Measurements from ENCODE around the gene GLI1. TPM values are rescaled to one million over a fixed set of nuclear protein-coding genes. Genes with fewer than 3 reads are reported as not detected.
A peak's percentile ranks its signal among the peaks of the same experiment; 100 is the strongest.
"Not testable (repeated sequence)": the region's sequence is repeated elsewhere in the genome, so short reads cannot be mapped to it uniquely, and the experiment has no call there.

Gene GLI1
- total RNA-seq, 1 donor from 2014 or later = 6.8 TPM

DNA sequence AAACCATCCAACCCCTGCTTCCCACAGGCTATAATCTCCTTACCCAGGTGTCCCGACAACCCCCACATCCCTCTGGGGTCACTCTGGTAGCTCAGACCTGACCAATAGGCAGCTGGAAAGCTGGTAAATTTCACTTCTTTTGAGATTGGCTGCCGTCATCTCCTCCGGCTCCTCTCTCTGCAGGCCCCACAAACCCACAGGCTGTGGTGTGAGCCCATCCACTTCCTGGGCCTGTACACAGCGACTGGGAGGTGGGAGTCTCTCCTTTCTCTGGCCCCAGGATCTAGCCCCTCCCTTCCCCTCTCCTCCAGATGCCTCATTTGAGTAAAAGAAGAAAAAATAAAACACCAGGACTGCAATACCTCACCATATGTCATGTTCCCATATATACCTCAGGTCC is 24.3 kb upstream of the GLI1 start:
- DNase-seq (ENCODE audit: low spot score) = peak; percentile 28
- Mint-ChIP-seq H3K36me3 (ENCODE audit: low read depth) (no peaks in the 10 kb centered on the region), H3K27ac (ENCODE audit: unreplicated experiment) (no peak overlapping the region), H3K27me3 (ENCODE audit: low read depth) (no peaks in the 10 kb centered on the region), H3K4me3 (ENCODE audit: unreplicated experiment) (no peak overlapping the region), H3K4me1 (ENCODE audit: low read depth) (peaks cover 10% of the 10 kb centered on the region), H3K9me3 (ENCODE audit: low read depth) (no peaks in the 10 kb centered on the region)
- TF ChIP-seq, protein P1, sequence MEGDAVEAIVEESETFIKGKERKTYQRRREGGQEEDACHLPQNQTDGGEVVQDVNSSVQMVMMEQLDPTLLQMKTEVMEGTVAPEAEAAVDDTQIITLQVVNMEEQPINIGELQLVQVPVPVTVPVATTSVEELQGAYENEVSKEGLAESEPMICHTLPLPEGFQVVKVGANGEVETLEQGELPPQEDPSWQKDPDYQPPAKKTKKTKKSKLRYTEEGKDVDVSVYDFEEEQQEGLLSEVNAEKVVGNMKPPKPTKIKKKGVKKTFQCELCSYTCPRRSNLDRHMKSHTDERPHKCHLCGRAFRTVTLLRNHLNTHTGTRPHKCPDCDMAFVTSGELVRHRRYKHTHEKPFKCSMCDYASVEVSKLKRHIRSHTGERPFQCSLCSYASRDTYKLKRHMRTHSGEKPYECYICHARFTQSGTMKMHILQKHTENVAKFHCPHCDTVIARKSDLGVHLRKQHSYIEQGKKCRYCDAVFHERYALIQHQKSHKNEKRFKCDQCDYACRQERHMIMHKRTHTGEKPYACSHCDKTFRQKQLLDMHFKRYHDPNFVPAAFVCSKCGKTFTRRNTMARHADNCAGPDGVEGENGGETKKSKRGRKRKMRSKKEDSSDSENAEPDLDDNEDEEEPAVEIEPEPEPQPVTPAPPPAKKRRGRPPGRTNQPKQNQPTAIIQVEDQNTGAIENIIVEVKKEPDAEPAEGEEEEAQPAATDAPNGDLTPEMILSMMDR (IDR thresholded peaks at IDR 0.05) = no peak

DNA sequence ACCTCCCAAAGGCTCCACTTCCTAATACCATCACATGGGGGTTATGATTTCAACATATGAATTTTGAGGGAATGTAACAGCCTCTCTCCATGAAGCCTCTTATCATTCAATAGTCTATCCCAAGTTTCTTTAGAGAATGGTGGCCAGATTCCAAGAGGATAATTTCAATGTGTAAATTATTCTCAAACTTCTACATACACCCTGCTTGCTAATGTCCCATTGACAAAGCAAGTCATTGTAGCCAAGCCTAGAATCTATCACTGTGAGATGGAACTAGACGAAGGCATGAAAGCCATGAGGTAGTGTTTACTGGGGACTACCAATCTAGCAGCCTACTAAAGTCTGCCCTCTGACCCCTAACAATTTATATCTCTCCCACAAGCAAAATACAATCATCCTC is 21.2 kb upstream of the GLI1 start:
- H3K36me3 Mint-ChIP-seq (ENCODE audit: low read depth) = no peaks in the 10 kb centered on the region
- H3K9me3 Mint-ChIP-seq (ENCODE audit: low read depth) = no peaks in the 10 kb centered on the region
- no peak for DNase-seq (ENCODE audit: low spot score)
- no peak overlapping the region for H3K27ac Mint-ChIP-seq (ENCODE audit: unreplicated experiment)
- TF ChIP-seq, protein P1 (IDR thresholded peaks at IDR 0.05) = no peak
- H3K4me1 Mint-ChIP-seq (ENCODE audit: low read depth) = peaks cover 4% of the 10 kb centered on the region
- H3K27me3 Mint-ChIP-seq (ENCODE audit: low read depth) = no peaks in the 10 kb centered on the region
- no peak overlapping the region for H3K4me3 Mint-ChIP-seq (ENCODE audit: unreplicated experiment)

DNA sequence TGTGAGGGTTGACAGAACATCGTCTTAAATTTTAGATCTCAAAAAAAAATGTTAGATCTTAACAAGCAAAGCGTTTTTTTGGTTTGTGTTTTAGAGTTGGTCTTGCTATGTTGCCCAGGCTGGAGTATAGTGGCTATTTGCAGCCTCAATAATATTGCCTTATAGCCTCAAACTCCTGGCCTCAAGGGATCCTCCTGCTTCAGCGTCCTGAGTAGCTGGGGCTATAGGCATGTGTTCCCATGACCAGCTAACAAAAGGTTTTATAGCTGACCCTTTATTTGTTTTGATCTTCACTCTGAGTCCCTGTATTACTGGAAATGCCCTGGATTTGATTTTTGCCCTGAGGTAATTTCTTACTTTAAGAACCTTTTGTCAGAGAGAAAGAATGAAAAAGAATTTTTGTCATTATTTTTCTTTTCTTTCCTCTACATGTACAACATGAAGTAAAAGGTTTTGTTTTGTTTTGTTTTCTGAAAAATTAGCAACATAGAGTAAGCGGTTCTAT is 19.8 kb upstream of the GLI1 start:
- Mint-ChIP-seq H3K27me3 (ENCODE audit: low read depth) (no peaks in the 10 kb centered on the region), H3K9me3 (ENCODE audit: low read depth) (no peaks in the 10 kb centered on the region), H3K36me3 (ENCODE audit: low read depth) (no peaks in the 10 kb centered on the region), H3K4me1 (ENCODE audit: low read depth) (peaks cover 4% of the 10 kb centered on the region), H3K27ac (ENCODE audit: unreplicated experiment) (no peak overlapping the region), H3K4me3 (ENCODE audit: unreplicated experiment) (no peak overlapping the region)
- TF ChIP-seq, protein P1 (IDR thresholded peaks at IDR 0.05) = no peak
- no peak for DNase-seq (ENCODE audit: low spot score)

DNA sequence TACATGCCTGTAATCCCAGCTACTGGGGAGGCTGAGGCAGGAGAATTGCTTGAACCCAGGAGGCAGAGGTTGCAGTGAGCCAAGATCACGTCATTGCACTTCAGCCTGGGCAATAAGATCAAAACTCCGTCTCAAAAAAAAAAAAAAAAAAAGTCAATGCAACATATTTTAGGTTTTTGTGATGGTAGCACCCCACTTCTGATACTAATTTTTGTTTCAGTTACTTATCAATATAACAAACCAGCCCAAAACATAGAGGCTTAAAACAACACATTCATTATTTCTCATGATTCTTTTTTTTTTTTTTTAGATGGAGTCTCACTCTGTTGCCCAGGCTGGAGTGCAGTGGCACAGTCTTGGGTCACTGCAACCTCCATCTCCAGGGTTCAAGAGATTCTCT is 18.2 kb upstream of the GLI1 start:
- not testable (repeated sequence) for H3K27me3 Mint-ChIP-seq (ENCODE audit: low read depth); H3K4me3 Mint-ChIP-seq (ENCODE audit: unreplicated experiment)

DNA sequence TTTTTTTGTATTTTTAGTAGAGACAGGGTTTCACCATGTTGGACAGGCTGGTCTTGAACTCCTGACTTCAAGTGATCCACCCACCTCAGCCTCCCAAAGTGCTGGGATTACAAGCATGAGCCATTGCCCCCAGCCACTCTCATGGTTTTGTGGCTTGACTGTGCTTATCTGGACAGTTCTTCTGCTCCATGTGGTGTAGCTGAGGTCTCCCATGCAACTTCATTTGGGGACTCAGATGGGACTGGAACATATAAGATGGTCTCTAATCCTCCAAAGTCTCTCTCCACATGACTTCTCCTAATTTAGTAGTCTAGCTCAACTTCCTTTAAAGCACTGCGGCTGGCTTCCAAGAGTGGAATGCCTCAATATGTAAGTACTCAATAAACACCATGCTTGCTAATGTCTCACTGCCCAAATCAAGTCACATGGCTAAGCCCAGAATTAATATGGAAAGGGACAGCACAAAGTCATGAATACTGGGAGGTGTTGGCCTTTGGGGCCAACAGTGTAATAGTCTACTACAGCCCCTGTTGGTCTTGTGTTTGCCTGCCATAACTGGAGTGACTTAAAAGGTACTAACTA is 17.6 kb upstream of the GLI1 start:
- TF ChIP-seq, protein P1 (IDR thresholded peaks at IDR 0.05) = no peak
- H3K36me3 Mint-ChIP-seq (ENCODE audit: low read depth) = no peaks in the 10 kb centered on the region
- no peak overlapping the region for H3K4me3 Mint-ChIP-seq (ENCODE audit: unreplicated experiment)
- no peaks in the 10 kb centered on the region for H3K27me3 Mint-ChIP-seq (ENCODE audit: low read depth)
- no peaks in the 10 kb centered on the region for H3K9me3 Mint-ChIP-seq (ENCODE audit: low read depth)
- H3K4me1 Mint-ChIP-seq (ENCODE audit: low read depth) = peaks cover 4% of the 10 kb centered on the region
- no peak overlapping the region for H3K27ac Mint-ChIP-seq (ENCODE audit: unreplicated experiment)
- no peak for DNase-seq (ENCODE audit: low spot score)

More for the DNA sequence above, 18.2 kb upstream of the GLI1 start:
- not testable (repeated sequence) for H3K9me3 Mint-ChIP-seq (ENCODE audit: low read depth); DNase-seq (ENCODE audit: low spot score); H3K27ac Mint-ChIP-seq (ENCODE audit: unreplicated experiment); H3K4me1 Mint-ChIP-seq (ENCODE audit: low read depth); H3K36me3 Mint-ChIP-seq (ENCODE audit: low read depth)

DNA sequence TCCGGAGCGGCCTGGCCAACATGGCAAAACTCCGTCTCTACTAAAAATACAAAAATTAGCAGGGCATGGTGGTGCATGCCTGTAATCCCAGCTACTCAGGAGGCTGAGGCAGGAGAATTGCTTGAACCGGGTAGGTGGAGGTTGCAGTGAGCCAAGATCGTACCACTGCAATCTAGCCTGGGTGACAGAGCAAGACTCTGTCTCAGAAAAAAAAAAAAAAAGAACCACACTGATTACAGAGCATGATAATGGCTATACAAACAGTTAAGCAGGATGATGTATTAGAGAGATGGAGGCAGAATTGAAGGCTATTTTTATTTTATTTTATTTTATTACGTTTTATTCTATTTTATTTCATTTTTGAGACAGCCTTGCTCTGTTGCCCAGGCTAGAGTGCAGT is 15.2 kb upstream of the GLI1 start:
- not testable (repeated sequence) for H3K36me3 Mint-ChIP-seq (ENCODE audit: low read depth); H3K9me3 Mint-ChIP-seq (ENCODE audit: low read depth); H3K27me3 Mint-ChIP-seq (ENCODE audit: low read depth); H3K4me3 Mint-ChIP-seq (ENCODE audit: unreplicated experiment); H3K4me1 Mint-ChIP-seq (ENCODE audit: low read depth); H3K27ac Mint-ChIP-seq (ENCODE audit: unreplicated experiment)
- peak; percentile 34 for DNase-seq (ENCODE audit: low spot score)
